RWPE1 (cell line): ENCODE measurements around the gene SLIT3.
"Not testable (repeated sequence)": the region's sequence is repeated elsewhere in the genome, so short reads cannot be mapped to it uniquely, and the experiment has no call there.

Source experiments
- CTCF ChIA-PET: fragments of 350-600 bp; sonication (Branson Sonifier 250); formaldehyde crosslinking; extraction: SDS; loops from one replicate; lab custom pipeline; 2021; lab: Yijun Ruan, JAX
- POLR2A ChIA-PET: fragments of 400-600 bp; formaldehyde crosslinking; extraction: SDS; loops from one replicate; lab custom pipeline; 2020; ENCODE audit warnings: antibody characterized with exemption; ENCODE audit not compliant: low non-redundant PET; lab: Yijun Ruan, JAX
- DNase-seq: peaks from one replicate; pipeline ENCODE4 v3.0.0; 2012; ENCODE audit warnings: low spot score
- H3K27ac ChIP-seq: fragments of 450-650 bp; 2 replicates; pipeline ENCODE4 v1.5.1; 2017
- CTCF ChIP-seq: fragments of 450-650 bp; conservative IDR thresholded peaks from 2 replicates; pipeline ENCODE4 v1.5.1; 2017; ENCODE audit warnings: low read depth, mild to moderate bottlenecking

The SLIT3 gene

GRCh38 chr5:169146158-169146557 is 154.8 kb downstream of the SLIT3 start:
- CTCF ChIA-PET = interaction anchor here (0.6 to 0.8 kb wide), 2 partner anchors 10 to 74 kb away, joined by 3 to 4 read pairs; no protein-coding TSS in a partner anchor
- DNase-seq = no peak
- no peak overlapping the region for H3K27ac ChIP-seq
- TF ChIP-seq CTCF = no peak
- POLR2A ChIA-PET = no interaction called here

- no peak for DNase-seq
- TF ChIP-seq CTCF = no peak
- no peak overlapping the region for H3K27ac ChIP-seq
- ChIA-PET POLR2A (no interaction called here), CTCF (interaction anchor here (0.7 kb wide), 1 partner anchor 152 kb away, joined by 3 read pairs; no protein-coding TSS in a partner anchor)
Observed at GRCh38 chr5:169142264-169142970, 158.5 kb downstream of the SLIT3 start.

- DNase-seq, POLR2A ChIA-PET: not testable (repeated sequence)
- CTCF ChIA-PET = interaction anchor here (0.7 kb wide), 2 partner anchors 24 to 434 kb away, joined by 3 to 5 read pairs; no protein-coding TSS in a partner anchor
- peak overlapping the region; percentile 30; the same call in 1 of the 2 replicates for H3K27ac ChIP-seq
Observed at GRCh38 chr5:169140215-169140614, 160.7 kb downstream of the SLIT3 start.

GRCh38 chr5:169139480-169140050 is 161.4 kb downstream of the SLIT3 start:
- no peak for TF ChIP-seq CTCF
- CTCF ChIA-PET = no interaction called here
- peak; percentile 27 for DNase-seq
- POLR2A ChIA-PET = no interaction called here
- H3K27ac ChIP-seq = peak overlapping the region; percentile 30

- CTCF ChIA-PET = no interaction called here
- POLR2A ChIA-PET = no interaction called here
- no peak overlapping the region for H3K27ac ChIP-seq
- TF ChIP-seq CTCF = no peak
- no peak for DNase-seq
Observed at GRCh38 chr5:169133531-169133930, 167.4 kb downstream of the SLIT3 start.

- H3K27ac ChIP-seq = no peak overlapping the region
- TF ChIP-seq CTCF = no peak
- POLR2A ChIA-PET = no interaction called here
- DNase-seq = no peak
- CTCF ChIA-PET = interaction anchor here (0.7 kb wide), 1 partner anchor 87 kb away, joined by 5 read pairs; no protein-coding TSS in a partner anchor
Observed at GRCh38 chr5:169132302-169132660, 168.7 kb downstream of the SLIT3 start.
